Measurements from ENCODE around the gene PTPRR.

DNA sequence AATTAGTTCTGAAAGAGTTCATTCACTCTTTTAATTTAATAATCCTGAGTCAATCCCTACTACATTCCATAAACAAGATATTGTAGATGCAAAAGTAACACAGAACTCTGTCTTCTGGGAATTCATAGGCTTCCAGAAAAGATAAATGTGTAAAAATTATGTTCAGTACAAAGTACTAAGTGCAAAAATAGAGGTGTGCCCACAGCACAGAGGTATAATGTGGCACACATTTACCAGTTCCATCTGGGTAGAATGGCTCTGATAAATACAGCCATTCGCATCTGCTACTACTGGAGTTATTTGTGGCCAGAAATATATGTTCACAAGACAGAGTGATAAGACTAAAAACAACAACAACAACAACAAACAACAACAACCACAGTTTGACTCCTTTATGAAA lies 171.7 kb downstream of the PTPRR start:
- TF ChIP-seq, protein P1, sequence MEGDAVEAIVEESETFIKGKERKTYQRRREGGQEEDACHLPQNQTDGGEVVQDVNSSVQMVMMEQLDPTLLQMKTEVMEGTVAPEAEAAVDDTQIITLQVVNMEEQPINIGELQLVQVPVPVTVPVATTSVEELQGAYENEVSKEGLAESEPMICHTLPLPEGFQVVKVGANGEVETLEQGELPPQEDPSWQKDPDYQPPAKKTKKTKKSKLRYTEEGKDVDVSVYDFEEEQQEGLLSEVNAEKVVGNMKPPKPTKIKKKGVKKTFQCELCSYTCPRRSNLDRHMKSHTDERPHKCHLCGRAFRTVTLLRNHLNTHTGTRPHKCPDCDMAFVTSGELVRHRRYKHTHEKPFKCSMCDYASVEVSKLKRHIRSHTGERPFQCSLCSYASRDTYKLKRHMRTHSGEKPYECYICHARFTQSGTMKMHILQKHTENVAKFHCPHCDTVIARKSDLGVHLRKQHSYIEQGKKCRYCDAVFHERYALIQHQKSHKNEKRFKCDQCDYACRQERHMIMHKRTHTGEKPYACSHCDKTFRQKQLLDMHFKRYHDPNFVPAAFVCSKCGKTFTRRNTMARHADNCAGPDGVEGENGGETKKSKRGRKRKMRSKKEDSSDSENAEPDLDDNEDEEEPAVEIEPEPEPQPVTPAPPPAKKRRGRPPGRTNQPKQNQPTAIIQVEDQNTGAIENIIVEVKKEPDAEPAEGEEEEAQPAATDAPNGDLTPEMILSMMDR (IDR thresholded peaks at IDR 0.05) = no peak
- TF ChIP-seq SIN3A (IDR thresholded peaks at IDR 0.05; ENCODE audit: borderline replicate concordance, low read depth, low read length) = no peak
- TF ChIP-seq POLR2AphosphoS5 (IDR thresholded peaks at IDR 0.05; ENCODE audit: low read depth, low read length) = no peak
- no peak for TF ChIP-seq TAF1 (IDR thresholded peaks at IDR 0.05; ENCODE audit: borderline replicate concordance, low read depth, low read length)
- TF ChIP-seq, protein P2, sequence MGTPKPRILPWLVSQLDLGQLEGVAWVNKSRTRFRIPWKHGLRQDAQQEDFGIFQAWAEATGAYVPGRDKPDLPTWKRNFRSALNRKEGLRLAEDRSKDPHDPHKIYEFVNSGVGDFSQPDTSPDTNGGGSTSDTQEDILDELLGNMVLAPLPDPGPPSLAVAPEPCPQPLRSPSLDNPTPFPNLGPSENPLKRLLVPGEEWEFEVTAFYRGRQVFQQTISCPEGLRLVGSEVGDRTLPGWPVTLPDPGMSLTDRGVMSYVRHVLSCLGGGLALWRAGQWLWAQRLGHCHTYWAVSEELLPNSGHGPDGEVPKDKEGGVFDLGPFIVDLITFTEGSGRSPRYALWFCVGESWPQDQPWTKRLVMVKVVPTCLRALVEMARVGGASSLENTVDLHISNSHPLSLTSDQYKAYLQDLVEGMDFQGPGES (IDR thresholded peaks at IDR 0.05; ENCODE audit: low read depth, low read length) = no peak
- TF ChIP-seq YY1 (IDR thresholded peaks at IDR 0.05; ENCODE audit: low read depth) = no peak
- TF ChIP-seq EP300 (IDR thresholded peaks at IDR 0.05; ENCODE audit: borderline replicate concordance in 1 of 2, low read depth in 1 of 2, low read length in 1 of 2) = no peak
- TF ChIP-seq, protein P3, sequence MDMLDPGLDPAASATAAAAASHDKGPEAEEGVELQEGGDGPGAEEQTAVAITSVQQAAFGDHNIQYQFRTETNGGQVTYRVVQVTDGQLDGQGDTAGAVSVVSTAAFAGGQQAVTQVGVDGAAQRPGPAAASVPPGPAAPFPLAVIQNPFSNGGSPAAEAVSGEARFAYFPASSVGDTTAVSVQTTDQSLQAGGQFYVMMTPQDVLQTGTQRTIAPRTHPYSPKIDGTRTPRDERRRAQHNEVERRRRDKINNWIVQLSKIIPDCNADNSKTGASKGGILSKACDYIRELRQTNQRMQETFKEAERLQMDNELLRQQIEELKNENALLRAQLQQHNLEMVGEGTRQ (IDR thresholded peaks at IDR 0.05; ENCODE audit: borderline replicate concordance, low read depth, low read length) = no peak
- TF ChIP-seq NFIC (IDR thresholded peaks at IDR 0.05; ENCODE audit: borderline replicate concordance) = no peak
- TF ChIP-seq, protein P4, sequence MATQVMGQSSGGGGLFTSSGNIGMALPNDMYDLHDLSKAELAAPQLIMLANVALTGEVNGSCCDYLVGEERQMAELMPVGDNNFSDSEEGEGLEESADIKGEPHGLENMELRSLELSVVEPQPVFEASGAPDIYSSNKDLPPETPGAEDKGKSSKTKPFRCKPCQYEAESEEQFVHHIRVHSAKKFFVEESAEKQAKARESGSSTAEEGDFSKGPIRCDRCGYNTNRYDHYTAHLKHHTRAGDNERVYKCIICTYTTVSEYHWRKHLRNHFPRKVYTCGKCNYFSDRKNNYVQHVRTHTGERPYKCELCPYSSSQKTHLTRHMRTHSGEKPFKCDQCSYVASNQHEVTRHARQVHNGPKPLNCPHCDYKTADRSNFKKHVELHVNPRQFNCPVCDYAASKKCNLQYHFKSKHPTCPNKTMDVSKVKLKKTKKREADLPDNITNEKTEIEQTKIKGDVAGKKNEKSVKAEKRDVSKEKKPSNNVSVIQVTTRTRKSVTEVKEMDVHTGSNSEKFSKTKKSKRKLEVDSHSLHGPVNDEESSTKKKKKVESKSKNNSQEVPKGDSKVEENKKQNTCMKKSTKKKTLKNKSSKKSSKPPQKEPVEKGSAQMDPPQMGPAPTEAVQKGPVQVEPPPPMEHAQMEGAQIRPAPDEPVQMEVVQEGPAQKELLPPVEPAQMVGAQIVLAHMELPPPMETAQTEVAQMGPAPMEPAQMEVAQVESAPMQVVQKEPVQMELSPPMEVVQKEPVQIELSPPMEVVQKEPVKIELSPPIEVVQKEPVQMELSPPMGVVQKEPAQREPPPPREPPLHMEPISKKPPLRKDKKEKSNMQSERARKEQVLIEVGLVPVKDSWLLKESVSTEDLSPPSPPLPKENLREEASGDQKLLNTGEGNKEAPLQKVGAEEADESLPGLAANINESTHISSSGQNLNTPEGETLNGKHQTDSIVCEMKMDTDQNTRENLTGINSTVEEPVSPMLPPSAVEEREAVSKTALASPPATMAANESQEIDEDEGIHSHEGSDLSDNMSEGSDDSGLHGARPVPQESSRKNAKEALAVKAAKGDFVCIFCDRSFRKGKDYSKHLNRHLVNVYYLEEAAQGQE (IDR thresholded peaks at IDR 0.05; ENCODE audit: low read depth, low read length) = no peak
- TF ChIP-seq TCF12 (IDR thresholded peaks at IDR 0.05) = no peak
